Skeletal muscle cell (primary cell): ENCODE measurements around the gene SLC51A.

Source experiments
- DNase-seq: peaks from one replicate; pipeline ENCODE4 v3.0.0-alpha.2; 2010; ENCODE audit warnings: low read depth
- H3K4me3 ChIP-seq: 2 replicates; pipeline ENCODE4 v1.5.1; 2011; ENCODE audit warnings: low read depth, mild to moderate bottlenecking, control low read depth, low read length, moderate library complexity

Gene SLC51A

DNA sequence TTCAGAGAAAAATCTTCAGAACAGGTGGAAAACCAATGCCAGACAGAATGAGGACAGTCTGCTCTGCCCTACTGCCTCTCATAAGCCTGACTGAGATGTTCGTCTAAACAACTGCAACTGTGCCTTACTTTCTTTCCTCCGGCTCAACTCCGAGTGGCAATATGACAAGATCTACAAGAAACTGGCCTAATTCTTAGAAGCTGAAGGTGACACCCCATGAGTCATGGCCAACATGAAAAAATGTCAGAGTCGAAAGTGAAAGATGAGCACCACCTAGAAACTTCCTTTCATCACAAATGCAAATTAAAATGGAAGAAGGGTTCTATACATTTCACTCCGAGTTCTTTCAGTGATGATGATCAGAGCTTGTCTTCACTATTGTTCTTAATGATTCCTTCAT, 58.3 kb downstream of the SLC51A start:
- no peak for DNase-seq

DNA sequence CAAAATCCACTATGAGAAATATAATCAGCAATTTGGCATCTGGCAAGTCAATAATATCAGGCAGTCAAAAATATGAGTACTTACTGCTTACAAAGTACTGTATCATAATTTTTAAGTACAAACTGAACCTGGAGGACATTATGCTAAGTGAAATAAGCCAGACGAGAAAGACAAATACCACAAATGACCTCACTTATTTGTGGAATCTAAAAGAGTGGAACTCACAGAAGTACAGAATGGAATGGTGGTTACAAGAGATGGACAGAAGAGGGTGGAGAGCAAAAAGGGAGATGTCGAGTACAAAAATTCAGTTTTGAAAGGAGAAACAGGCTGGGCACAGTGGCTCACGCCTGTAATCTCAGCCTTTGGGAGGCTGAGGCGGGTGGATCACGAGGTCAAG, 58.8 kb downstream of the SLC51A start:
- DNase-seq = no peak
- H3K4me3 ChIP-seq = no peak overlapping the region

More for the DNA sequence above, 58.3 kb downstream of the SLC51A start:
- no peak overlapping the region for H3K4me3 ChIP-seq

DNA sequence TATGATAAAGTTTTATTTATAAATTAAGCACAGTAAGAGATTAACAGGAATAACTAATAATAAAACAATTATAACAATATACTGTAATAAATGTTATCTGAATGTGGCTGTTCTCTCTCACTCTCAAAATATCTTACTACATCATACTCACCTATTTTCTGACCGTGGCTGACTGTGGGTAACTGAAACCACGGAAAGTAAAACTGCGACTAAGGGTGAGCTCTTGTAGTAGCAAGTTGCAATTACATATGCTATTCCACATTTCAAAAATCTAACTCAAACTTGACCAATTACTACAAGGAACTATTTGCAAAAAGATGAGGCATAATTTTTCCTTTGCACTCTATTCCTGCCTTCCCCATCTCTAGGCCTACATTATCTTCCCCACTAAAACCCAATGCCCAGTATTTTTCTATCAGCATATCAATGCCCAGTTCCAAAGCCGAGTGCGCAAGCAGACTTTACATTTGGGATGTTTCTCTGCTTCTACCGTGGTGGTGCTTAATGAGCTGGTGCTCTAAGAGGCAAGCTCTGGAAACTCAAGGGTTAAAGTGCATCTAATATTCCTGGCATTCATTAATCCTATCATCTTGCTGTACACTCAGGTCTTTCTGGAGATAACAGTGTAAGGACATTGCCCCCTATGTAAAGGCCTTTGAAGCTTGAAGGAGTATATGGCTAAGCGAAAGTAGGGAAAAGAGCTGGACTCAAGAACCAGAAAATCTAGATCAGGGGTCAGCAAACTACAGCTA, 64.5 kb downstream of the SLC51A start:
- no peak overlapping the region for H3K4me3 ChIP-seq
- no peak for DNase-seq

DNA sequence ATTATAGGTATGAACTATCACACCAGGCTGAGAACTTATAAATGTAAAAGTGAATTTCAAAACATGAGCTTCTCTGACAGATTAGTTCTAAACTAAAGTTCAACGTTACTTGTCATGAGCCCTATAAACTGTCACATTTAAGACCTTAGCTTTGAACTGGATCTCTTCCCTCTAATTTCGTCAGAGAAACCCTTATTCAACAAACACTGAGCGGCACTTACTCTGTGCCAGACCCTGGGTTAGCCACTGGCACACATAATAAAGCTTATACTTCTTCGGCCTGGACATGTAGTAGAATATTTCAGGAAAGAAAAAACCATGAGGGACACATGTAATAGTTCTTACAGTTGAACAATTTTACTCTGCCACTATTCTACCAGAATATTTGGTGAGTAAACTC, 65.6 kb downstream of the SLC51A start:
- no peak overlapping the region for H3K4me3 ChIP-seq
- no peak for DNase-seq
